ENCODE results near the gene IFITM1. TPM values are rescaled to one million over a fixed set of nuclear protein-coding genes. Genes with fewer than 3 reads are reported as not detected.

Gene IFITM1
- total and polyA plus RNA-seq, 2 of the 13 experiments (the other 11 are each of a cell fraction or from before 2014, with no cell fraction given), result 0.38 to 11.1 TPM

DNA sequence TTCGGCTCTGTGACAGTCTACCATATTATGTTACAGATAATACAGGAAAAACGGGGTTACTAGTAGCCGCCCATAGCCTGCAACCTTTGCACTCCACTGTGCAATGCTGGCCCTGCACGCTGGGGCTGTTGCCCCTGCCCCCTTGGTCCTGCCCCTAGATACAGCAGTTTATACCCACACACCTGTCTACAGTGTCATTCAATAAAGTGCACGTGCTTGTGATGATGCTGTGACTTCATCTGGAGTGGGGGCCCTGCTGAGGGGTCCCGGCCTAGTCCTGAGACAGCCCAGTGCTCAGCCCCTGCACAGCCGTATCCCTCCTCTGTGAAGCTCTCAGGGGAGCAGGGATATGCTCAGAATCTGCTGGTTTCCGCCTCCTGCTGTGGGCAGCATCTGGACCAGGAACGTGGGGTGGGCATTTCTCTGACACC is 1.2 kb downstream of the IFITM1 start (continued):
- TF ChIP-seq, protein P1, sequence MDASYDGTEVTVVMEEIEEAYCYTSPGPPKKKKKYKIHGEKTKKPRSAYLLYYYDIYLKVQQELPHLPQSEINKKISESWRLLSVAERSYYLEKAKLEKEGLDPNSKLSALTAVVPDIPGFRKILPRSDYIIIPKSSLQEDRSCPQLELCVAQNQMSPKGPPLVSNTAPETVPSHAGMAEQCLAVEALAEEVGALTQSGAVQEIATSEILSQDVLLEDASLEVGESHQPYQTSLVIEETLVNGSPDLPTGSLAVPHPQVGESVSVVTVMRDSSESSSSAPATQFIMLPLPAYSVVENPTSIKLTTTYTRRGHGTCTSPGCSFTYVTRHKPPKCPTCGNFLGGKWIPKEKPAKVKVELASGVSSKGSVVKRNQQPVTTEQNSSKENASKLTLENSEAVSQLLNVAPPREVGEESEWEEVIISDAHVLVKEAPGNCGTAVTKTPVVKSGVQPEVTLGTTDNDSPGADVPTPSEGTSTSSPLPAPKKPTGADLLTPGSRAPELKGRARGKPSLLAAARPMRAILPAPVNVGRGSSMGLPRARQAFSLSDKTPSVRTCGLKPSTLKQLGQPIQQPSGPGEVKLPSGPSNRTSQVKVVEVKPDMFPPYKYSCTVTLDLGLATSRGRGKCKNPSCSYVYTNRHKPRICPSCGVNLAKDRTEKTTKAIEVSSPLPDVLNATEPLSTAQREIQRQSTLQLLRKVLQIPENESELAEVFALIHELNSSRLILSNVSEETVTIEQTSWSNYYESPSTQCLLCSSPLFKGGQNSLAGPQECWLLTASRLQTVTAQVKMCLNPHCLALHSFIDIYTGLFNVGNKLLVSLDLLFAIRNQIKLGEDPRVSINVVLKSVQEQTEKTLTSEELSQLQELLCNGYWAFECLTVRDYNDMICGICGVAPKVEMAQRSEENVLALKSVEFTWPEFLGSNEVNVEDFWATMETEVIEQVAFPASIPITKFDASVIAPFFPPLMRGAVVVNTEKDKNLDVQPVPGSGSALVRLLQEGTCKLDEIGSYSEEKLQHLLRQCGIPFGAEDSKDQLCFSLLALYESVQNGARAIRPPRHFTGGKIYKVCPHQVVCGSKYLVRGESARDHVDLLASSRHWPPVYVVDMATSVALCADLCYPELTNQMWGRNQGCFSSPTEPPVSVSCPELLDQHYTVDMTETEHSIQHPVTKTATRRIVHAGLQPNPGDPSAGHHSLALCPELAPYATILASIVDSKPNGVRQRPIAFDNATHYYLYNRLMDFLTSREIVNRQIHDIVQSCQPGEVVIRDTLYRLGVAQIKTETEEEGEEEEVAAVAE (CRISPR knock-in tag; IDR thresholded peaks at IDR 0.05; ENCODE audit: borderline replicate concordance), result no peak
- TF ChIP-seq ZFP82 (CRISPR knock-in tag; IDR thresholded peaks at IDR 0.05; ENCODE audit: borderline replicate concordance), result no peak
- TF ChIP-seq, protein P2, sequence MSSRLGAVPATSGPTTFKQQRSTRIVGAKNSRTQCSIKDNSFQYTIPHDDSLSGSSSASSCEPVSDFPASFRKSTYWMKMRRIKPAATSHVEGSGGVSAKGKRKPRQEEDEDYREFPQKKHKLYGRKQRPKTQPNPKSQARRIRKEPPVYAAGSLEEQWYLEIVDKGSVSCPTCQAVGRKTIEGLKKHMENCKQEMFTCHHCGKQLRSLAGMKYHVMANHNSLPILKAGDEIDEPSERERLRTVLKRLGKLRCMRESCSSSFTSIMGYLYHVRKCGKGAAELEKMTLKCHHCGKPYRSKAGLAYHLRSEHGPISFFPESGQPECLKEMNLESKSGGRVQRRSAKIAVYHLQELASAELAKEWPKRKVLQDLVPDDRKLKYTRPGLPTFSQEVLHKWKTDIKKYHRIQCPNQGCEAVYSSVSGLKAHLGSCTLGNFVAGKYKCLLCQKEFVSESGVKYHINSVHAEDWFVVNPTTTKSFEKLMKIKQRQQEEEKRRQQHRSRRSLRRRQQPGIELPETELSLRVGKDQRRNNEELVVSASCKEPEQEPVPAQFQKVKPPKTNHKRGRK (CRISPR knock-in tag; IDR thresholded peaks at IDR 0.05), result no peak

DNA sequence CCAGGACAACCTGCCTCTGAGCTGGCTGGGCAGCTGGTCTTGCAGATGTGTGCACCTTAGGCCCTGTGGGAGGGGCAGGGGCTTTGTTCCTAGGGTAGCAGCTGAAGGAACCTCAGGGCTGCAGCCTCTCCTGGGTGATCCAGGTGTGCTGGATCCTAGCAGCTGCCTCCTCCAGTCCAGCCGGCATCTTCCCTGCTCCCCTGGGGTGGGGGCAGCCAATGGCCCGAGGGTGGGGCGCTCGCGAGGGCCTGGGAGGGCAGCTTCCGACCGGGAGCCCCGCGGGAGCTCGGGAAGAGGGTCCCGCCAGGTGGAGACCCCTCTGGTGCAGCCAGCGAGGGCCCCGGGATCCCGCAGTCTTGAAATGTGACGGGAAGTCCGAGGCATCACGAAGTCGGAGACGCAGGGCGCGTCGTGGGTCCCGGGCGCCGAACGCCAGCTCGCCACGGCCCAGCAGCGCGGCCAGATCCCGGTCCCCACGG is 1.7 kb downstream of the IFITM1 start:
- no peak overlapping the region for H3K27ac ChIP-seq (ENCODE audit: extremely low read length, insufficient read depth, low read length)
- H3K9me3 ChIP-seq (ENCODE audit: low read length), result no peaks in the 10 kb centered on the region
- in situ Hi-C loops (cut with HindIII; ENCODE audit: extremely low pct_ligation_motif_present, low pct_unique_long_range_greater_than_20kb) (no loop called here), intact Hi-C loops (cut with micrococcal nuclease; ENCODE audit: unreplicated experiment) (no loop called here)
- ATAC-seq, result no peak
- H2AFZ ChIP-seq (ENCODE audit: low read length), result no peak overlapping the region
- WGBS (ENCODE audit: low lambda C conversion rate), result 95% methylated on average over 28 of the region's 32 CpGs
- no peak overlapping the region for H3K9ac ChIP-seq (ENCODE audit: insufficient read depth, low read depth, low read length)
- BruUV-seq (replicated peaks), result no TSS peak
- CTCF ChIA-PET (ENCODE audit: low intra/inter-chr PET ratio, low total read pairs), result no interaction called here
- FAIRE-seq, result no peak
- H3K79me2 ChIP-seq (ENCODE audit: insufficient read depth, low read length), result peaks cover 9% of the 10 kb centered on the region
- peak overlapping the region in 1 of 3 experiments; percentile 39; a peak in 1 of 6 replicates for H3K4me3 ChIP-seq (replicated peaks in 1 of 3; ENCODE audit: insufficient read depth in 1 of 3, low read depth in 2 of 3, low read length in 3 of 3)
- peaks cover 57% of the 10 kb centered on the region for H3K4me1 ChIP-seq (ENCODE audit: insufficient read depth, low read length)
- POLR2A ChIA-PET, result interaction anchor here (0.8 to 1.6 kb wide), 3 partner anchors 14 to 40 kb away, joined by 5 to 9 read pairs (median 5); no protein-coding TSS in a partner anchor
- no peaks in the 10 kb centered on the region for H4K20me1 ChIP-seq (ENCODE audit: insufficient read depth, low read length)
- no peaks in the 10 kb centered on the region for H3K36me3 ChIP-seq (replicated peaks in 1 of 2; ENCODE audit: control insufficient read depth in 1 of 2, insufficient read depth in 2 of 2, low read length in 2 of 2)
- peak overlapping the region; percentile 69 for H3K4me2 ChIP-seq (ENCODE audit: low read depth, low read length)
- H3K27me3 ChIP-seq (ENCODE audit: control insufficient read depth in 1 of 2, insufficient read depth in 2 of 2, low read length in 2 of 2), result no peaks in the 10 kb centered on the region
- DNase-seq (ENCODE audit: low spot score), result no peak
- TF ChIP-seq, protein P3, sequence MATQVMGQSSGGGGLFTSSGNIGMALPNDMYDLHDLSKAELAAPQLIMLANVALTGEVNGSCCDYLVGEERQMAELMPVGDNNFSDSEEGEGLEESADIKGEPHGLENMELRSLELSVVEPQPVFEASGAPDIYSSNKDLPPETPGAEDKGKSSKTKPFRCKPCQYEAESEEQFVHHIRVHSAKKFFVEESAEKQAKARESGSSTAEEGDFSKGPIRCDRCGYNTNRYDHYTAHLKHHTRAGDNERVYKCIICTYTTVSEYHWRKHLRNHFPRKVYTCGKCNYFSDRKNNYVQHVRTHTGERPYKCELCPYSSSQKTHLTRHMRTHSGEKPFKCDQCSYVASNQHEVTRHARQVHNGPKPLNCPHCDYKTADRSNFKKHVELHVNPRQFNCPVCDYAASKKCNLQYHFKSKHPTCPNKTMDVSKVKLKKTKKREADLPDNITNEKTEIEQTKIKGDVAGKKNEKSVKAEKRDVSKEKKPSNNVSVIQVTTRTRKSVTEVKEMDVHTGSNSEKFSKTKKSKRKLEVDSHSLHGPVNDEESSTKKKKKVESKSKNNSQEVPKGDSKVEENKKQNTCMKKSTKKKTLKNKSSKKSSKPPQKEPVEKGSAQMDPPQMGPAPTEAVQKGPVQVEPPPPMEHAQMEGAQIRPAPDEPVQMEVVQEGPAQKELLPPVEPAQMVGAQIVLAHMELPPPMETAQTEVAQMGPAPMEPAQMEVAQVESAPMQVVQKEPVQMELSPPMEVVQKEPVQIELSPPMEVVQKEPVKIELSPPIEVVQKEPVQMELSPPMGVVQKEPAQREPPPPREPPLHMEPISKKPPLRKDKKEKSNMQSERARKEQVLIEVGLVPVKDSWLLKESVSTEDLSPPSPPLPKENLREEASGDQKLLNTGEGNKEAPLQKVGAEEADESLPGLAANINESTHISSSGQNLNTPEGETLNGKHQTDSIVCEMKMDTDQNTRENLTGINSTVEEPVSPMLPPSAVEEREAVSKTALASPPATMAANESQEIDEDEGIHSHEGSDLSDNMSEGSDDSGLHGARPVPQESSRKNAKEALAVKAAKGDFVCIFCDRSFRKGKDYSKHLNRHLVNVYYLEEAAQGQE (IDR thresholded peaks at IDR 0.05; ENCODE audit: borderline replicate concordance in 1 of 2, low read depth in 1 of 2, low read length in 2 of 2), result no peak
- TF ChIP-seq, protein P4, sequence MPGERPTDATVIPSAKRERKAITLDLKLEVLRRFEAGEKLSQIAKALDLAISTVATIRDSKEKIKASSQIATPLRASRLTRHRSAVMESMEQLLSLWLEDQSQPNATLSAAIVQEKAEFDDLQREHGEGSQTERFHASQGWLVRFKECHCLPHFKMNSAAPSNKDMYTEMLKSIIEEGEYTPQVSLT (CRISPR knock-in tag; IDR thresholded peaks at IDR 0.05; ENCODE audit: borderline replicate concordance, low read depth), result no peak
- TF ChIP-seq ZFY (CRISPR knock-in tag; IDR thresholded peaks at IDR 0.05), result no peak
